ENCODE measurements around the gene NUB1. TPM values are rescaled to one million over a fixed set of nuclear protein-coding genes. Genes with fewer than 3 reads are reported as not detected.
"Not testable (repeated sequence)": the region's sequence is repeated elsewhere in the genome, so short reads cannot be mapped to it uniquely, and the experiment has no call there.

NUB1 gene
- 60.8 and 67.4 TPM in 2 replicates for total RNA-seq (2014; rRNA removed)
- 39.3 TPM for polyA plus RNA-seq (2012)

GRCh38 chr7:151341357-151342101, at the start of gene NUB1:
Gene NUB1 (plus strand): TSS chr7:151341812. CDS start chr7:151345350, 3,538 bp downstream.
- peak; percentile 83 for DNase-seq (ENCODE audit: low read depth)

- no peak for DNase-seq (ENCODE audit: low read depth)
These were observed 48.8 kb upstream of the NUB1 start for GRCh38 chr7:151292850-151293249.

- no peak for DNase-seq (ENCODE audit: low read depth)
These were observed 45.2 kb upstream of the NUB1 start for GRCh38 chr7:151296202-151296992.

- DNase-seq (ENCODE audit: low read depth) = no peak
These were observed 42.8 kb upstream of the NUB1 start for GRCh38 chr7:151298765-151299164.

GRCh38 chr7:151299530-151299929, 42.1 kb upstream of the NUB1 start:
- DNase-seq (ENCODE audit: low read depth) = no peak

GRCh38 chr7:151299940-151300645, 41.5 kb upstream of the NUB1 start:
- DNase-seq (ENCODE audit: low read depth) = no peak

DNA sequence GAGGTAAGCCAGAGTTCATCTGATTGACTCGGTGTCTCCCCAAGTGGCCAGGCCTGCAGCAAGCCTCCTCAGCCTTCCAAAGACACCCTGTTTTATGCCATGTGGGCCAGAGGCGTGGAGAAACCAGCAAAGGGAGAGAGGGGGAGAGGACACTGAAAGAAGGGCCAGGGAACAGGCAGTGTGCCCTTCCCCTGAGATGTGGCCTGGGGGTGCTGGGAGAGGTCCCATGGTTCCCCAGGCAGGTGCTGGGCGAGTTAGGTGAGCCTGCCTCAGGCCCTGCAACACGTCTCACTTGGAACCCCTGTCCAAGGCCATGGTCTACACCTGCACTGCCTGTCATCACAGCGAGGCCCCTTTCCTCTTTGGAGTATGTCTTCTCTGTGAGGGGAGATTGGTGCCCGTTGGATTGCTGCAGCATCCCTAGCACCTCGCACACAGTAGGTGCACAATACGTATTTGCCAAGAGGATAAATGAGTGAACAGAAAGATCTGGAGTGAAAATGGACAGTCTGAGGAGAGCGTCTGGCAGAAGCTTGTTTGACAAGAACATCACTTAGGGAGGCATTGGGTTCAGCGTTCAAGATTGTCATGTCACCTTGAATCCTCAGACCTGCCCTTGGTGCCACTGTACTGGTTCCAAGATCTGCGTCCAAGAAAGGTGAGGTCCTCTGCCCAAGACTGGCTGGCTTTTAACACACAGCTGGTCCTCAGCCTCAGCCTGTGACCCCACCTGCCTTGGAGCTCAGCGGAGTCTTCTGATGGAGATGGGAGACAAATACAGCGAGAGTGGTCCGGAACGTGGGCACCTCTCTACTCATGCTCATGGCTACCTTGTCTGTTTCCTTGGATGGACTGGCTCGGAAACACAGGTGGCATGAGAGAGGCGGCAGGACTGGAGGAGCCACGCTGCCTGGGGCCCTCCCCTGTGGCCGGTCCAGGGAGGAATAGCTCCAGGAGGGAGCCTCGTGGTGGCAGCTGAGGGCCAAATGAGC, 39.8 kb upstream of the NUB1 start:
- DNase-seq (ENCODE audit: low read depth) = no peak

GRCh38 chr7:151304251-151304650, 37.4 kb upstream of the NUB1 start:
- DNase-seq (ENCODE audit: low read depth) = not testable (repeated sequence)

- DNase-seq (ENCODE audit: low read depth) = no peak
These were observed 36.8 kb upstream of the NUB1 start for GRCh38 chr7:151304856-151305255.

DNA sequence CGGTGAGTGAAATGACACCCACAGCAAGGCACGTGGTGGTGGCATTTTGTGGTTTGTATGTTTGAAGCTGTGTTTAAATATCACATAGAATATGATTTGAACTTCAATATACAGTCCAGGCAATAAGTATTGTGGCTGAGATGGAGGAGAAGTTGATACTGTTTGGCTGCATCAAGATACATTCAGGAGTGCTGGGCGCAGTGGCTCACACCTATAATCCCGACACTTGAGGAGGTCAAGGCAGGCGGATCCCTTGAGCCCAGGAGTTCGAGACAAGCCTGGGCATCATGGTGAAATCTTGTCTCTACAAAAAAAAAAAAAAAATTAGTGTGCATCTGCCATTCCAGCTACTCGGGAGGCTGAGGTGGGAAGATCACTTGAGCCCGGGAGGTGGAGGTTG, 35.2 kb upstream of the NUB1 start:
- no peak for DNase-seq (ENCODE audit: low read depth)

DNA sequence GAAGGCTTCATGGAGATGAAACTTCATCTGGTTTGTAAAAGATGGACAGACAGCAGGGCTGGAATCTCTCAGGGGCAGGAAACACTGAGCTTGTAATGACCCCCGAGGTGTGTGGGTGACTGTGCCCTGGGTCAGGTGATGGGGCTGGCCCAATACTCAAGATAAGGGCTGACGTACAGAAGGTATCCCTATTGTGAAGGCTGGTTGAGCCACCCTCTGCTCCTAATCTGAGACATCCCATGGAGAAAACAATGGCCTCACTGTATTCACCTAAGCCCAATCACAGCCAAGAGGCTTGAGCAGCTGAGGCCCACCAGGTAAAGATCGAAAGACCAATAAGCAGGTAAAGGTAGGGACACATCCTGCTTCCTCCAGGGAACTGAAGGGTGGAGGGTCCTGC, 34.8 kb upstream of the NUB1 start:
- DNase-seq (ENCODE audit: low read depth) = no peak

GRCh38 chr7:151307536-151307935, 34.1 kb upstream of the NUB1 start:
- DNase-seq (ENCODE audit: low read depth) = no peak

- DNase-seq (ENCODE audit: low read depth) = no peak
These were observed 33.4 kb upstream of the NUB1 start for GRCh38 chr7:151308256-151308655.

GRCh38 chr7:151308791-151309190, 32.8 kb upstream of the NUB1 start:
- DNase-seq (ENCODE audit: low read depth) = no peak

DNA sequence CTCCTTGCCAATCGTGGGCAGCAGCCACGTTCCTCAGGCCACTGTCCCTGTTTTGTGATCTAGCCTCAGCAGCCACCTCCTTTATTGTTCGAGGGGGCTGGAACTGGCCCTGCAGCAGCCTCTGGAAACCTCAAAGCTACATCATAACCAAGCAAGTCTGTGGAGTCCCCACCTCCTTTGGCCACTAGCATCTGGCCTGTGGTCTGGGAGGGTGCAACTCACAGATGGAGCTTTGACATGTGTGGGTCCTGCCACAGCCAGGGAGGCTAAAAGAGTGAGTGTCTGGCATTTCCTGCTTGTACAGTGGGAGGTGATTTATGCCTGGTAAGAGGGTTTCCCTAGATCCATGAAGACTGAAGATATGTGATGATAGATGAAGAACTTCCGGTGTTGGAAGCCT, 32.3 kb upstream of the NUB1 start:
- DNase-seq (ENCODE audit: low read depth) = peak; percentile 34

DNA sequence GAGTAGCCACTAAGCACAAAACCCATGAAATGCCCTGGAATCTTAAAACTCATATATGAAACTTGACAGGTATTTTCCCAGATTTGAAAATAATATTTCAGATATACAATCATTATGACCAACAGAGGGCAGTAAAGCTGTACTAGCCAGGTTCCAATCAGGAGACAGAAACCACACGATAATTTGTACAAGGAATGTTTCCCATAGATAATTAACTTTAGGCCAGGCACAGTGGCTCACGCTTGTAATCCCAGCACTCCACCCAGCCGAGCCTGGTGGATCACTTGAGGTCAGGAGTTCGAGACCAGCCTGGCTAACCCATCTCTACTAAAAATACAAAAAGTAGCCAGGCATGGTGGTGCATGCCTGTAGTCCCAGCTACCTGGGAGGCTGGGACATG, 31.0 kb upstream of the NUB1 start:
- no peak for DNase-seq (ENCODE audit: low read depth)

GRCh38 chr7:151311294-151311864, 30.2 kb upstream of the NUB1 start:
- DNase-seq (ENCODE audit: low read depth) = peak; percentile 25

GRCh38 chr7:151312356-151312755, 29.3 kb upstream of the NUB1 start:
- no peak for DNase-seq (ENCODE audit: low read depth)

GRCh38 chr7:151312831-151313809, 28.5 kb upstream of the NUB1 start:
- DNase-seq (ENCODE audit: low read depth) = no peak

All from LHCN-M2 (cell line).